H1 (cell line): ENCODE results near the gene RBM20. TPM values are rescaled to one million over a fixed set of nuclear protein-coding genes. Genes with fewer than 3 reads are reported as not detected.

Experiments
- CTCF ChIA-PET: fragments of 300-600 bp; sonication (Branson Sonifier 250); formaldehyde crosslinking; loops from one replicate; lab custom pipeline; 2021; ENCODE audit not compliant: partially characterized antibody; lab: Charles Lee
- POLR2A ChIA-PET: fragments of 300-600 bp; sonication (Branson Sonifier 250); formaldehyde crosslinking; loops from one replicate; lab custom pipeline; 2021; ENCODE audit warnings: inconsistent platforms; ENCODE audit not compliant: partially characterized antibody; lab: Charles Lee
- DNase-seq, 2 experiments: peaks; one replicate each; pipeline versions ENCODE4 v3.0.0 to v3.0.0-alpha.2; 2010 to 2022; ENCODE audit warnings: low spot score in 2 of 2, low read depth in 1 of 2, mixed read lengths in 1 of 2
- FAIRE-seq: peaks from 2 replicates; lab custom pipeline; 2011; peaks lifted over from hg19 to GRCh38; lab: Jason Lieb, UNC
- H2AFZ ChIP-seq: 2 replicates; pipeline ENCODE4 v1.8.1; 2012; ENCODE audit warnings: low read length, inconsistent platforms
- H2AK5ac ChIP-seq: 2 replicates; pipeline ENCODE4 v1.6.1; 2013; ENCODE audit warnings: low read depth, low read length
- H2BK120ac ChIP-seq: replicated peaks from 2 replicates; pipeline ENCODE3; 2013; ENCODE audit warnings: low read depth, low read length, inconsistent platforms
- H2BK12ac ChIP-seq: 2 replicates; pipeline ENCODE4 v1.6.1; 2013; ENCODE audit warnings: low read depth, low read length
- H2BK15ac ChIP-seq: 2 replicates; pipeline ENCODE4 v1.6.1; 2013; ENCODE audit warnings: low read length
- H2BK20ac ChIP-seq: 2 replicates; pipeline ENCODE4 v1.6.1; 2013; ENCODE audit warnings: low read length
- H2BK5ac ChIP-seq: 2 replicates; pipeline ENCODE4 v1.6.1; 2013; ENCODE audit warnings: low read depth, low read length
- H3K14ac ChIP-seq: 2 replicates; pipeline ENCODE4 v1.6.1; 2013; ENCODE audit warnings: inconsistent platforms; ENCODE audit not compliant: insufficient read length
- H3K18ac ChIP-seq: 2 replicates; pipeline ENCODE4 v1.6.1; 2013; ENCODE audit warnings: low read length; ENCODE audit errors: extremely low read depth
- H3K23ac ChIP-seq: 2 replicates; pipeline ENCODE4 v1.6.1; 2013; ENCODE audit warnings: inconsistent platforms; ENCODE audit not compliant: insufficient read length
- H3K23me2 ChIP-seq: 2 replicates; pipeline ENCODE4 v1.6.1; 2013; ENCODE audit warnings: low read depth, low read length
- H3K27ac ChIP-seq: 2 replicates; pipeline ENCODE4 v1.6.1; 2011; ENCODE audit warnings: low read depth, low read length, inconsistent platforms
- H3K27me3 ChIP-seq, 4 experiments: replicated peaks in 1 of 4; 1 replicate in 1 of 4; 2 replicates in 3 of 4; pipeline versions ENCODE4 v1.6.1 to v1.8.1; 2011 to 2013; ENCODE audit warnings: low read length in 3 of 4, mild to moderate bottlenecking in 3 of 4, inconsistent platforms in 2 of 4, mixed read lengths in 2 of 4, moderate library complexity in 1 of 4; ENCODE audit not compliant: control insufficient read depth in 3 of 4, insufficient read depth in 3 of 4; ENCODE audit errors: extremely low read depth in 1 of 4
- H3K36me3 ChIP-seq, 4 experiments: 2 replicates each; pipeline versions ENCODE4 v1.6.1 to v1.8.1; 2011 to 2013; ENCODE audit warnings: mild to moderate bottlenecking in 4 of 4, low read length in 3 of 4, moderate library complexity in 2 of 4, control low read depth in 1 of 4, inconsistent platforms in 1 of 4; ENCODE audit not compliant: insufficient read depth in 4 of 4, control insufficient read depth in 2 of 4
- H3K4ac ChIP-seq: replicated peaks from 2 replicates; pipeline ENCODE3; 2013; ENCODE audit warnings: low read length, low read depth, mixed read lengths, inconsistent platforms; ENCODE audit not compliant: insufficient read length
- H3K4me1 ChIP-seq, 4 experiments: replicated peaks in 1 of 4; 1 replicate in 1 of 4; 2 replicates in 3 of 4; pipeline versions ENCODE4 v1.6.1 to v1.8.1; 2011 to 2013; ENCODE audit warnings: low read length in 3 of 4, inconsistent platforms in 2 of 4, mixed read lengths in 1 of 4; ENCODE audit not compliant: insufficient read depth in 4 of 4, control insufficient read depth in 3 of 4
- H3K4me2 ChIP-seq, 2 experiments: 2 replicates each; pipeline versions ENCODE4 v1.6.1 to v1.8.1; 2011 to 2013; ENCODE audit warnings: low read depth in 2 of 2, low read length in 2 of 2, control low read depth in 1 of 2, inconsistent platforms in 1 of 2, mild to moderate bottlenecking in 1 of 2; ENCODE audit not compliant: insufficient read depth in 1 of 2
- H3K4me3 ChIP-seq, 4 experiments: fragments of 200-600, 300-600 bp in 1 of 4; sonication (generic), shearing (Covaris generic), sonication (Bioruptor Twin) in 1 of 4; 2 replicates each; pipeline versions ENCODE4 v1.5.1 to v1.8.1; 2011 to 2016; ENCODE audit warnings: low read length in 4 of 4, low read depth in 3 of 4, control low read depth in 2 of 4, inconsistent platforms in 2 of 4, mild to moderate bottlenecking in 2 of 4, mixed read lengths in 1 of 4, moderate library complexity in 1 of 4; ENCODE audit not compliant: insufficient read depth in 2 of 4; ENCODE audit errors: extremely low read depth in 1 of 4
- H3K56ac ChIP-seq: replicated peaks from 2 replicates; pipeline ENCODE3; 2013; ENCODE audit warnings: low read depth, mild to moderate bottlenecking, mixed read lengths, low read length, inconsistent platforms; ENCODE audit not compliant: insufficient read length
- H3K79me1 ChIP-seq: 2 replicates; pipeline ENCODE4 v1.6.1; 2013; ENCODE audit warnings: low read depth, low read length, control low read depth
- H3K79me2 ChIP-seq, 2 experiments: 2 replicates each; pipeline versions ENCODE4 v1.6.1 to v1.8.1; 2012 to 2013; ENCODE audit warnings: low read length in 2 of 2, mild to moderate bottlenecking in 2 of 2, inconsistent platforms in 1 of 2; ENCODE audit not compliant: insufficient read depth in 2 of 2, control insufficient read depth in 1 of 2
- H3K9ac ChIP-seq, 4 experiments: replicated peaks in 1 of 4; 1 replicate in 1 of 4; 2 replicates in 3 of 4; pipeline versions ENCODE4 v1.6.1 to v1.8.1; 2011 to 2013; ENCODE audit warnings: low read depth in 3 of 4, low read length in 3 of 4, control low read depth in 2 of 4, mild to moderate bottlenecking in 2 of 4, moderate library complexity in 2 of 4, inconsistent platforms in 1 of 4; ENCODE audit errors: extremely low read depth in 1 of 4
- H3K9me3 ChIP-seq, 2 experiments: 2 replicates each; pipeline versions ENCODE4 v1.6.1 to v1.8.1; 2012 to 2013; ENCODE audit warnings: mild to moderate bottlenecking in 2 of 2, moderate library complexity in 2 of 2, control low read depth in 1 of 2, inconsistent platforms in 1 of 2, low read depth in 1 of 2, low read length in 1 of 2, mixed read lengths in 1 of 2; ENCODE audit not compliant: insufficient read depth in 2 of 2
- H4K20me1 ChIP-seq, 2 experiments: replicated peaks in 1 of 2; 2 replicates each; pipeline versions ENCODE3 to v1.8.1; 2011 to 2013; ENCODE audit warnings: inconsistent platforms in 2 of 2, low read length in 2 of 2, mild to moderate bottlenecking in 1 of 2; ENCODE audit not compliant: insufficient read depth in 2 of 2, control insufficient read depth in 1 of 2
- H4K5ac ChIP-seq: 2 replicates; pipeline ENCODE4 v1.6.1; 2013; ENCODE audit warnings: low read length, low read depth, mixed read lengths, inconsistent platforms; ENCODE audit not compliant: insufficient read length
- H4K8ac ChIP-seq: 2 replicates; pipeline ENCODE4 v1.8.0; 2013; ENCODE audit warnings: mild to moderate bottlenecking, moderate library complexity, low read length, inconsistent platforms; ENCODE audit not compliant: insufficient read depth; ENCODE audit errors: extremely low read depth
- H4K91ac ChIP-seq: replicated peaks from 2 replicates; pipeline ENCODE3; 2013; ENCODE audit warnings: low read length, mixed read lengths, inconsistent platforms; ENCODE audit not compliant: insufficient read length
- HDAC6 ChIP-seq: IDR thresholded peaks from one replicate; pipeline ENCODE4 v1.7.1; 2012; ENCODE audit warnings: low read depth, mild to moderate bottlenecking, inconsistent platforms, low read length, moderate library complexity
- RAD21 ChIP-seq, 2 experiments: IDR thresholded peaks in 1 of 2; conservative IDR thresholded peaks in 1 of 2; 2 replicates each; pipeline ENCODE4 v1.6.1; 2011; ENCODE audit warnings: low read depth in 2 of 2, low read length in 2 of 2, improper control_type of control experiment in 1 of 2, inconsistent platforms in 1 of 2, mild to moderate bottlenecking in 1 of 2, moderate library complexity in 1 of 2
- WGBS, 2 experiments: shearing (Covaris generic) in 1 of 2; methylation state at CpG; one replicate each; pipeline versions ENCODE4 v1.1.6 to v1.1.7; 2013 to 2015; ENCODE audit warnings: low lambda C conversion rate in 2 of 2, mixed read lengths in 2 of 2, inconsistent platforms in 1 of 2, low coverage in 1 of 2, missing lambda C conversion rate in 1 of 2; ENCODE audit not compliant: insufficient replicate concordance in 2 of 2, insufficient coverage in 1 of 2, insufficient read length in 1 of 2; ENCODE audit errors: extremely low coverage in 1 of 2, missing lambda C conversion rate in 1 of 2; 5-methylcytosine and 5-hydroxymethylcytosine counted together
- polyA plus RNA-seq, 7 experiments: library from polyadenylated mRNA; depleted of rRNA in 3 of 7; stranded (reverse) in 5 of 7; unstranded in 2 of 7; fragments of >200 nt in 5 of 7; fragments of 200-250 nt in 2 of 7; gene quantifications; 1 replicate in 5 of 7; 2 replicates in 1 of 7; 4 replicates in 1 of 7; pipeline versions ENCODE4 v1.2.1 to v1.2.3, GENCODE V29; 2011 to 2013; ENCODE audit warnings: missing spikeins in 2 of 7, mixed read lengths in 2 of 7
- total RNA-seq: library from RNA; stranded (reverse); fragmentation: NEBNext Ultra II Directional; extraction: Animal tissue kit (Norgen Biotek cat#: 25700); gene quantifications from 2 replicates; pipeline ENCODE4 v1.2.1, GENCODE V29; 2021

Gene RBM20
- total and polyA plus RNA-seq, 2 of the 8 experiments (the other 6 are each of a cell fraction or from before 2014, with no cell fraction given) = 0.05 to 0.63 TPM

GRCh38 chr10:110609605-110610004 is 34.5 kb upstream of the RBM20 start:
- FAIRE-seq (no peak), DNase-seq (no peak)
- Histone ChIP-seq H3K56ac (no peak overlapping the region), H3K4me2 (no peak overlapping the region), H3K27ac (no peak overlapping the region), H4K8ac (no peak overlapping the region), H3K23ac (no peak overlapping the region), H3K14ac (no peak overlapping the region), H2BK120ac (no peak overlapping the region), H3K4me3 (no peak overlapping the region), H2BK15ac (no peak overlapping the region), H4K20me1 (no peaks in the 10 kb centered on the region), H3K9me3 (no peaks in the 10 kb centered on the region), H3K18ac (no peak overlapping the region), H3K36me3 (peaks cover 2 to 17% (median 5%) of the 10 kb centered on the region in 4 experiments; a peak in 5 of 8 replicates), H3K9ac (no peak overlapping the region), H3K79me2 (no peaks in the 10 kb centered on the region), H2BK5ac (no peak overlapping the region), H4K5ac (no peak overlapping the region), H3K79me1 (no peaks in the 10 kb centered on the region), H2AK5ac (no peak overlapping the region), H4K91ac (no peak overlapping the region), H2AFZ (no peak overlapping the region), H3K27me3 (no peaks in the 10 kb centered on the region), H3K23me2 (no peaks in the 10 kb centered on the region), H2BK12ac (no peak overlapping the region), H3K4me1 (peaks cover 5 to 9% (median 8%) of the 10 kb centered on the region in 4 experiments), H3K4ac (no peak overlapping the region), H2BK20ac (no peak overlapping the region)
- POLR2A ChIA-PET = no interaction called here
- TF ChIP-seq RAD21 (IDR thresholded peaks at IDR 0.05 in 1 of 2, conservative IDR thresholded peaks at IDR 0.05 in 1 of 2; ENCODE audit: low read depth in 2 of 2, low read length in 2 of 2) (peak; percentile 13 to 25; a peak in 2 of 4 replicates), HDAC6 (no peak)
- 72% methylated on average over 2 of the region's 2 CpGs; no CpG with 5 or more reads in 1 of the 2 experiments for WGBS, 2 experiments
- CTCF ChIA-PET = interaction anchor here (0.8 to 3.1 kb wide), 12 partner anchors 9 to 310 kb away, joined by 3 to 36 read pairs (median 6); no protein-coding TSS in a partner anchor
